Activated CD8-positive, alpha-beta T cell treated with anti-CD3 and anti-CD28 coated beads for 36 hours (primary cell): Measurements from ENCODE around the gene GRIP1. TPM values are rescaled to one million over a fixed set of nuclear protein-coding genes. Genes with fewer than 3 reads are reported as not detected.
"Not testable (repeated sequence)": the region's sequence is repeated elsewhere in the genome, so short reads cannot be mapped to it uniquely, and the experiment has no call there.

Experiments
- ATAC-seq: fragments of 200-7000 bp; cut with Tn5 transposase; one replicate; pipeline ENCODE4 v1.10.0; 2021; ENCODE audit warnings: mild to moderate bottlenecking, moderate library complexity
- CTCF ChIA-PET: fragments of 350-600 bp; sonication (Branson Sonifier 250); formaldehyde crosslinking; loops from one replicate; lab custom pipeline; 2021; ENCODE audit warnings: antibody characterized with exemption; lab: Charles Lee
- POLR2A ChIA-PET: fragments of 350-600 bp; sonication (Branson Sonifier 250); formaldehyde crosslinking; loops from one replicate; lab custom pipeline; 2021; ENCODE audit warnings: antibody characterized with exemption; lab: Charles Lee
- DNase-seq: peaks from one replicate; pipeline ENCODE4 v3.0.0-alpha.2; 2020
- H3K27ac Mint-ChIP-seq: one replicate; pipeline ENCODE4 v1.8.0; 2021; ENCODE audit warnings: mild to moderate bottlenecking, mixed read lengths
- H3K27me3 Mint-ChIP-seq: one replicate; pipeline ENCODE4 v1.8.0; 2021; ENCODE audit warnings: mixed read lengths
- H3K36me3 Mint-ChIP-seq: one replicate; pipeline ENCODE4 v1.8.0; 2021; ENCODE audit warnings: low read depth, mixed read lengths
- H3K4me1 Mint-ChIP-seq: one replicate; pipeline ENCODE4 v1.8.0; 2021; ENCODE audit warnings: low read depth, mixed read lengths
- H3K4me3 Mint-ChIP-seq: one replicate; pipeline ENCODE4 v1.8.0; 2021; ENCODE audit warnings: mild to moderate bottlenecking, moderate library complexity, mixed read lengths
- H3K9me3 Mint-ChIP-seq: one replicate; pipeline ENCODE4 v1.8.0; 2021; ENCODE audit warnings: mixed read lengths
- CTCF ChIP-seq: fragments of 200-600 bp; IDR thresholded peaks from one replicate; pipeline ENCODE4 v1.8.0; 2022; ENCODE audit warnings: antibody characterized with exemption, mild to moderate bottlenecking
- intact Hi-C: fragments of 100-400 bp; cut with micrococcal nuclease; formaldehyde crosslinking; loops from one replicate; pipeline ENCODE4 v1.10.0; 2022
- total RNA-seq, 2 experiments: library from RNA; stranded (reverse); gene quantifications; one replicate each; pipeline ENCODE4 v1.2.3, GENCODE V29; 2021

Gene GRIP1
- total RNA-seq, 2 experiments from 2014 or later: 0.51 to 0.61 TPM

GRCh38 chr12:66503746-66504145, 175.1 kb downstream of the GRIP1 start:
- no peaks in the 10 kb centered on the region for H3K9me3 Mint-ChIP-seq
- H3K4me3 Mint-ChIP-seq: no peak overlapping the region
- H3K27ac Mint-ChIP-seq: no peak overlapping the region
- POLR2A ChIA-PET: no interaction called here
- DNase-seq (no peak), ATAC-seq (no peak)
- H3K4me1 Mint-ChIP-seq: peaks cover 3% of the 10 kb centered on the region
- CTCF ChIA-PET: no interaction called here
- no peak for TF ChIP-seq CTCF
- H3K36me3 Mint-ChIP-seq: no peaks in the 10 kb centered on the region
- H3K27me3 Mint-ChIP-seq: no peaks in the 10 kb centered on the region
- intact Hi-C loops: no loop called here

GRCh38 chr12:66502911-66503310, 176.0 kb downstream of the GRIP1 start:
- DNase-seq (no peak), ATAC-seq (no peak)
- H3K27me3 Mint-ChIP-seq: no peaks in the 10 kb centered on the region
- H3K4me1 Mint-ChIP-seq: peaks cover 3% of the 10 kb centered on the region
- H3K4me3 Mint-ChIP-seq: no peak overlapping the region
- intact Hi-C loops: no loop called here
- TF ChIP-seq CTCF: no peak
- no peaks in the 10 kb centered on the region for H3K36me3 Mint-ChIP-seq
- CTCF ChIA-PET: no interaction called here
- no peaks in the 10 kb centered on the region for H3K9me3 Mint-ChIP-seq
- H3K27ac Mint-ChIP-seq: no peak overlapping the region
- POLR2A ChIA-PET: no interaction called here

- no peaks in the 10 kb centered on the region for H3K36me3 Mint-ChIP-seq
- ATAC-seq: peak; percentile 74
- ChIA-PET CTCF (no interaction called here), POLR2A (no interaction called here)
- DNase-seq: peak; percentile 10
- H3K27ac Mint-ChIP-seq: no peak overlapping the region
- intact Hi-C loops: no loop called here
- no peak for TF ChIP-seq CTCF
- no peaks in the 10 kb centered on the region for H3K9me3 Mint-ChIP-seq
- no peak overlapping the region for H3K4me3 Mint-ChIP-seq
- H3K4me1 Mint-ChIP-seq: peaks cover 3% of the 10 kb centered on the region
- peaks cover 5% of the 10 kb centered on the region for H3K27me3 Mint-ChIP-seq
These were observed 178.0 kb downstream of the GRIP1 start for GRCh38 chr12:66500841-66501240.

- ChIA-PET POLR2A (interaction anchor here (0.6 kb wide), 1 partner anchor 566 kb away, joined by 3 read pairs; no protein-coding TSS in a partner anchor), CTCF (no interaction called here)
- DNase-seq: no peak
- ATAC-seq: no peak
- intact Hi-C loops: no loop called here
- Mint-ChIP-seq H3K27ac (no peak overlapping the region), H3K27me3 (peaks cover 5% of the 10 kb centered on the region), H3K4me3 (no peak overlapping the region), H3K36me3 (no peaks in the 10 kb centered on the region), H3K9me3 (no peaks in the 10 kb centered on the region), H3K4me1 (peaks cover 3% of the 10 kb centered on the region)
- no peak for TF ChIP-seq CTCF
These were observed 178.8 kb downstream of the GRIP1 start for GRCh38 chr12:66500091-66500490.

GRCh38 chr12:66499000-66499399, 179.9 kb downstream of the GRIP1 start:
- Mint-ChIP-seq H3K27me3 (peaks cover 7% of the 10 kb centered on the region), H3K4me3 (no peak overlapping the region), H3K27ac (no peak overlapping the region), H3K9me3 (no peaks in the 10 kb centered on the region), H3K4me1 (peaks cover 3% of the 10 kb centered on the region), H3K36me3 (no peaks in the 10 kb centered on the region)
- POLR2A ChIA-PET: no interaction called here
- CTCF ChIA-PET: no interaction called here
- no peak for TF ChIP-seq CTCF
- DNase-seq: no peak
- no peak for ATAC-seq
- intact Hi-C loops: no loop called here

GRCh38 chr12:66498059-66498458, 180.8 kb downstream of the GRIP1 start:
- H3K4me3 Mint-ChIP-seq, ATAC-seq, H3K36me3 Mint-ChIP-seq, POLR2A ChIA-PET, intact Hi-C loops, H3K9me3 Mint-ChIP-seq, DNase-seq, H3K27me3 Mint-ChIP-seq, CTCF ChIA-PET, H3K27ac Mint-ChIP-seq, H3K4me1 Mint-ChIP-seq: not testable (repeated sequence)
